Right hindlimb (tissue), 1 donor: ENCODE measurements around the gene UGGT1.
"Not testable (repeated sequence)": the region's sequence is repeated elsewhere in the genome, so short reads cannot be mapped to it uniquely, and the experiment has no call there.

Experiments
- DNase-seq: peaks from one replicate; pipeline ENCODE4 v3.0.0-alpha.2; 2018

The UGGT1 gene

GRCh38 chr2:128115921-128116623 lies 25.1 kb downstream of the UGGT1 start:
- DNase-seq, result no peak

DNA sequence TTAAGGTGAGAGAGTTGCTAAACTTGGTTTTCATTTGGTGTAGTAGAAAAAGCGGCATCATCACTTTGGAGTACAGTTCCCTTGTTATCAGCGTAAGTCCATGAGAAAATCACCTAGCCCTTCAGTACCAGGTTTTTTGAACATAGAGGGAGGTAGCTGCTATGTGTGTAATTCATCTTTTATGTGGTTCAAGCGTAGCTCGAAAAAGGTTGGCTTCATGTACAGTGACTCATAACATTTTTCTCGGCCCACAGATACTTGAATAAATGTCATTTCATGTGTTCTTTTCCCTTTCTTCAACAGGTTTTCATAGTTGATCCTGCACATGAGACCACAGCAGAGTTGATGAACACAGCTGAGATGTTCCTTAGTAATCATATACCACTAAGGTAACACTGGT lies 43.6 kb downstream of the UGGT1 start:
- DNase-seq, result no peak

GRCh38 chr2:128137094-128137616 lies 46.2 kb downstream of the UGGT1 start:
- no peak for DNase-seq

GRCh38 chr2:128139624-128140023 lies 48.6 kb downstream of the UGGT1 start:
- no peak for DNase-seq

GRCh38 chr2:128145651-128146050 lies 54.7 kb downstream of the UGGT1 start:
- DNase-seq, result no peak

- no peak for DNase-seq
These were observed 62.8 kb downstream of the UGGT1 start for GRCh38 chr2:128153786-128154185.

DNA sequence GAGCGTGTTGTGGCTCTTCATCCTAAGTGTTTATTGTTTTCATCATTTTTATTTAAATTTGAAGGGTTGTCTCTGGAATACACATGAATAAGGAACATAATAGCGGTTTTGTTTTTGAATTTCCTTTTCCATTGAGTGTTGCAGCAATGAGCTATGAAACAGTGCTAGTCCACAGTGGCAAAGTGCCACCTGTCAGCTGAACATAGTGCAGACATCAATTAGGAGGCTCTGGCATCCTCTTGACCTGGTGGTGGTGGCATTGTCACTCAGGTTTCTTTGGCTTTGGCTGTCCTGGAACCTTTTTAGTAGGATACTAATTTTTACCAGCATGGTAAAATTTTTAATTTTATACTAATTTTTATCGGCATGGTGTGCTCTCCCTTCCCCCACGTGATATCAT lies 63.2 kb downstream of the UGGT1 start:
- DNase-seq, result no peak

- DNase-seq, result no peak
These were observed 65.0 kb downstream of the UGGT1 start for GRCh38 chr2:128155970-128156369.

GRCh38 chr2:128156812-128157211 lies 65.8 kb downstream of the UGGT1 start:
- DNase-seq, result no peak

GRCh38 chr2:128157644-128158043 lies 66.6 kb downstream of the UGGT1 start:
- DNase-seq, result no peak

GRCh38 chr2:128158176-128158575 lies 67.2 kb downstream of the UGGT1 start:
- DNase-seq, result no peak

GRCh38 chr2:128159437-128159836 lies 68.4 kb downstream of the UGGT1 start:
- no peak for DNase-seq

DNA sequence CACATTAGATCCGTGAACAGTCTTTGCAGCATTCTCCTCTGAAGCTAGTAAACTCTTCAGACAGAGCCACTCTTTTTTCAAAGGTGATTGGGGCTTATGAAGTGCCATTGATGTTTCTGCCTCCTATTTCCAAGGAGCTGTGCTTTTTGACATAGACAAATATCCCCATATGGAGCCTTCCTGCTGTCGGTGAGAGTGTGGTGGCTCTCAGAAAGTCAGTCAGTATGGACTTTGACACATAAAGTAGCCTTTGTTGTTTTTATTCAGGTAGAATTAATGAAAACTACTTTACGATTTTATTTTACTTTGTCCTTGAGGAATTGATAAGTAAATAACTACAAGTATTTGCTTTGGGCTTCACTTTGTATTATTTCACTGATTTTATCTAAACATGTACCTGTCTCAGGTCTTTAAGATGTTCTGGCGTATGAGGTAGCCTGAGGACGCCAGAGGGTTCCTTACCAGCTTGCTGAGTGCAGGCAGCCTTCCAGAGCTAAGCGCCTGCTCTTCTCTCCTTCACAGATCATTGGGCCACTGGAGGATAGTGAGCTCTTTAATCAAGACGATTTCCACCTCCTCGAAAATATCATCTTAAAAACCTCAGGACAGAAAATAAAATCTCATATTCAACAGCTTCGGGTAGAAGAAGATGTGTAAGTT lies 69.7 kb downstream of the UGGT1 start:
- DNase-seq, result no peak

DNA sequence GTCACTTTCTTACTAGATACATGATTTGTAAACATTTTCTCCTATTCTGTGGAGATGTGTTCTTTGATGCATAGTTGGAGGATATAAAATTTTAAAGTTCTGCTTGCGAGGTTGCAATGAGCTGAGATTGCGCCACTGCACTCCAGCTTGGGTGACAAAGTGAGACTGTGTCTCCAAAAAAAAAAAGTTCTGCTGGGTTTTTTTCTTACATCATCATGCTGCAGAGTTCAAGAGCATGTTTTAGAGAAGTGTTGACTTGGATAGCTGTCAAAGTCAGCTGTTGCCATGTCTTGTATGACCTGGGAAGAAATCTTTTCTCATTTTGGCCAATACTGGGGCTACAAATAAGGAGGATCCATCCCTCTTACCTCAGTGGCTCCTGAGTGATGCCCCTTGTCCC lies 71.3 kb downstream of the UGGT1 start:
- DNase-seq, result no peak

DNA sequence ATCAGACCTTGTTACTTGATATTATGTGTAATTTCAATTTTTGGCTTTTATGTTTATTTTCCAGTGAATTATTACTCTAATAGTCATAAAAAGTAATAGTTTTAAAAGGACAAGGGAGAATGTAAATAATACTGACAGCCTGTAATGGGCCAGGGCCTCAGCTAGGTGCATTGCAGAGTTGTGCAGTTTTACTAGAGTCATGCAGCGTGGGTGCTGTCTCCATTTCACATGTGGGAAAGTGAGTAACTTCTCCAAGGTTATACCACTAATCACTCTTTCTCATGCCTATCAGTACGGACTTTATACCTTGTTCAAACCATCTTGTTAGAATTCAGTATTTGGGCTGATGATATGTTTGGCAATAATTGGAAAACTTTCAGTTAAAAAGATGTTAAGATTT lies 73.3 kb downstream of the UGGT1 start:
- no peak for DNase-seq

GRCh38 chr2:128166746-128167353 lies 75.8 kb downstream of the UGGT1 start:
- DNase-seq, result no peak

DNA sequence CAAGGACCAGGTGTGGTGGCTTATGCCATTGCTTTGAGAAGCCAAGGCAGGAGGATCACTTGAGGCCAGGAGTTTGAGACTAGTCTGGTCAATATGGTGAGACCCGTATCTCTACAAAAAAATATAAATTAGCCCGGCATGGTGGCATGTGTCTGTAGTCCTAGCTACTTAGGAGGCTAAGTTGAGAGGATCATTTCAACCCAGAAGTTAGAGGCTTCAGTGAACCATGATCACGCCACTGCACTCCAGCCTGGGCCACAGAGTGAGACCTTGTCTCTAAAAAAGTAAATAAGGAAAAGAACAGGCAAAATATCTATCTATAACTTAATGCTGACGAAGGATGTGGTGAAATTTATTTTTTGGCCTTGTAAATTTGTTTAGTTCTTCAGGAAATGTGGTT lies 78.1 kb downstream of the UGGT1 start:
- DNase-seq, result no peak

GRCh38 chr2:128169497-128169896 lies 78.5 kb downstream of the UGGT1 start:
- no peak for DNase-seq

GRCh38 chr2:128169933-128170709 lies 79.1 kb downstream of the UGGT1 start:
- DNase-seq, result no peak

- DNase-seq, result no peak
These were observed 79.8 kb downstream of the UGGT1 start for GRCh38 chr2:128170776-128171175.

- DNase-seq, result peak; percentile 23
These were observed 81.2 kb downstream of the UGGT1 start for GRCh38 chr2:128172191-128172590.

GRCh38 chr2:128174067-128174466 lies 83.1 kb downstream of the UGGT1 start:
- not testable (repeated sequence) for DNase-seq

DNA sequence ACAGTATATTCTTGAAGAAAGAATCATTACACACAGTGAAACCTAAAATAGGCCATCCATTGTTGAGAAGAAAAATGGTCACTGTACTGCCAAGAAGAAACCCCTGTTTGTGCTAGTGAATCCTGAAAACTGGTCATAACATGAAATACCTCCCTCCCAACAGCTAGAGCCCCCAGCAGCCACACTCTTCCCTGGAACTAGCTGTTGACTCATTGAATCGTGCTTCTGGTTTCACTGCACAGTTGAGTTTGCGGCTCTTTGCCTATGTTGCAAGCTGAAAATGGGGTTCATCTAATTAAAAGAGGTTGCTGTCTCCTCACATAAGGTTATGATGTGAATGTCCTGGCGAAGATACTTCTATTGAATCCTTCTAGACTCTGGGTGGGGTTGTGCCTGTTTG lies 86.3 kb downstream of the UGGT1 start:
- no peak for DNase-seq
